Stimulated activated CD4-positive, alpha-beta T cell treated with anti-CD3 and anti-CD28 coated beads, Interleukin-1b, Interleukin-23, amount 100 ng/mL, for 4 hours (primary cell): ENCODE measurements around the gene CDH13.

ENCODE experiments used
- DNase-seq, 2 donors: peaks; one replicate each; pipeline ENCODE4 v3.0.0-alpha.2; 2020; ENCODE audit warnings: low read depth in 2 of 2

Gene CDH13

DNA sequence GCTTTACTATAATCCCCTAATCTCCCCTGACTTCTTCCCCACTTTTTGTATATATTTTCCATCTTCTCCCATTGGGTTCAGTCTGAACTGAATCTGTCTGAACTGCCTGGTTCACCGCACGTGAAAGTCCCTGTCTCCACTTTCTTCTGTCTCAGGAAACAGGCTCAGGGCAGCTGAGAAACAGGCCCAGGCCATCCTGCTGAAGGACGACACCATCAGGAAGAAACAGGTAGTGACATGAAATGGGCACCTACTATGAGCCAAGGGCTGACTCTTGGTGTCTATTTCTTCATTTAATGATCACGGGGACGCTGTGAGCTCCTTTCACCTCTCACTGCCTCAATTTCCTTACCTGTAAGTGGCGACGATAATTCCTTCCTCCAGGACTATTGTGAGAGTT, 1090.5 kb downstream of the CDH13 start:
- no peak for DNase-seq

DNA sequence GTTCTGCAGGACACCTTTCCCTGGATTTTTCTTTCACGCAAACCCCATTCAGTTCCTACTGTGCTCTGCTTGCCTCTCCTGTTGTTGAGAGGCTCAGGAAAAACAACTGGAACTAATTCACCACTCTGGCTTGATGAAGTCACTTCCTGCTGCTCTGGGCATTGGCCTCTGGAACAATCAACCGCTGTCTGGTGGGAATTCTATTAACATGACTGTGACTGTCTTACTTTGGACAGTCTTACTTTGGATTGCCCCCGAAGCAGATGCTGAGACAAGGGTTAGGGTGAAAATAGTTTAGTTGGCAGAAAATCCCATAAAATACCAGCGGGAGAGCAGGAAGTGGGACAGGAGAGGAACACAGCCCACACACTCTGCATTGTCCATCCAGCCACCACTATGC, 1091.0 kb downstream of the CDH13 start:
- no peak for DNase-seq

DNA sequence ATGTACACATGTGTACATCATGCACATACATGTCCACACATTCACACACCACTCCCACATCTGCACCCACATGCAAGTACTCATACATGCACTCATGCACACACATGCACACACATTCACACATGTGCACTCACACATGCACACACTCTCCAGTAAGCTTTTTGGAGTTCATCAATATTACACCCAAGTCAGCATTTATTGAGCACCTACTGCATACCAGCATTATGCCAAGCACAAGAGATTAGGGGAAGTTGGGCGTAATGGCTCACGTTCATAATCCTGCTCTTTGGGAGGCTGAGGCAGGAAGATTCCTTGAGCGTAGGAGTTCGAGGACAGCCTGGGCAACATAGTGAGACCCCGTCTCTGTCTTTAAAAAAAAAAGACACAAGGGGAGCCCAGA, 1093.4 kb downstream of the CDH13 start:
- no peak for DNase-seq

DNA sequence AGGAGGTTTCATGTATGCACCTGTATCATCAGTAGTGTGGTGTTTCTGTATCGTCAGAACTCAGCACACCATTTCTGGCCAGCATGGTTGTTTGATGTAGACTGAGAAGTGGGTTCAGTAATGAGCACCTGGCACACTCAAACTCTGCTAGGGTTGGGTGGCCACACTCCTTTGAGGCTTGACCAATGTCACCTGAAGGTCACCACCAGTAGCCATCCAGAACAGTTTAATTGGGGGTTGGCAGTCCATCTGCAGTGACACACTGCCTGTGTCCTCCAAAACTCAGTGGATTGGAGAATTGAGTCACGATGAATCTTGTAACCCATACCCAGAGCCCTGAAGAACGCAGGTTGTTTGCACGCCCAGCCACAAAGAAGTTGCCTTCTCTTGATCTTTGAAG, 1094.2 kb downstream of the CDH13 start:
- DNase-seq: no peak

DNA sequence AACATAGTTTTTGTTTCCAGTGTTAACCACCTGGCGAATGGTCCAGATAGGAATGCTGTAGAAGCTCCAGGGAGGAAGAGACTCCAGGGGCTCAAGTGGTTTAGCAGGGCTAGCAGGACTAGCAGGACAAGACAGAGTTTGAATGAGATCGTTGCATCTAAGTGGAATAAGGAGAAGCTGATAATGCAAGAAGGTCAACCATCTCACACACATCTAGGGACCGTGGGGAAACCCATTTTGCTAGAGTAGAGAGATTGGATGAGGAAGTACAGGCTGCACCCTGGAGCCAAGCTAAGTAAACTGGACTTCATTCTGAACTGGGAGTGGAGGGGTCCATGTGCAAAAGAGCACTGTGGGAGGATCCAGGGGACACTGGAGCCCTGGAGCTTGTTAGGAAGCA, 1094.9 kb downstream of the CDH13 start:
- no peak for DNase-seq

DNA sequence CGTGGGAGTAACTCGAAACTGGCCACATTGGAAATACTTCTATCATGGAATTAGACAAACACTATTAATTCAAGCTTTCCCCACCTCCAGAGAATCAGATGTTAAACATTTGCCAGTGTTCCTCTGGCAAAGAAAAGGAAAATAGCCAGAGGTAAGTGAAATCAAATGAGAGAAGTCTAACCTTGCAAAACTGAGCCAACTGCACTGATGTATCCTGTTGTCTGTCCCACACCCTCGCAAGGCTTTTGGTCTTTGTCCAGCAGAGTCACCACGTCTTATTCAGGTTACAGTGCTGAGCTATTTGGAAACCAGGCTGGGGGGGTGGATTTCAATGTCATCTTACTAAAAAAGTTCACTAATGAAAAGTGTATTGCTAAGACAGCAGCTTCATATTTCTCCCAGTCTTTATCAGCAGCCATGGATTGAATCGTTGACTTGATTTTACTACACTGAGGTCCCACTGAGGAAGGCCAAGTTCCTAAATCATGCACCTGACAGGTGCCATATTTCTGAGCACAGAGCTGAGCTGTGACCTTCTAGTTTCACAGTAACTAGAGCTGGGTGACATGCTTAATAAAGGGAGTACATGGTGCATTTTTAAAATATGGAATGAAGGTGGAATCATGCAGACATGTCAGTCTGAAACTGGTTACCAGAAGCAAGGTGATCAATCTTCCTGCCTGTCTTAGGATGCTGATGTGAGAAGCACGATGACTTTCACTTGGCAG, 1095.9 kb downstream of the CDH13 start:
- no peak for DNase-seq

DNA sequence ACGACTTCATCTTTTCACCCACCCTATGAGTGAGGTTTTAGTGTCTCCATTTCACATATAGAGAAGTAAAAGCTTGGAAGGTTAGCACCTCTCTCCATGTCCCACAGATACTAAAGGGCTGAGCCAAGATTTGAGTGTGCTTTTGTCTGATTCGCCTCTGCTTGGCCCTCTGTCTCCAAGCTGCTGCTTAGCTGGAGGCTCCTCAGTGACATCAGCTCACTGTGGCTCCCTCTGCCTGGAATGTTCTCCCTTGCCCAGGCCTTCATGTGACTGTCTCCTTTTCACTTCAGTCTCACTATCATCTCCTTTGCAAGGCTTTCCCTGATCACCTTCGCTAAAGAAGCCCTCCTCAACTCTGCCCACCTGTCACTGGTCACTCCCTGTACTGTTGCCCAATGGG, 1096.5 kb downstream of the CDH13 start:
- DNase-seq: no peak

DNA sequence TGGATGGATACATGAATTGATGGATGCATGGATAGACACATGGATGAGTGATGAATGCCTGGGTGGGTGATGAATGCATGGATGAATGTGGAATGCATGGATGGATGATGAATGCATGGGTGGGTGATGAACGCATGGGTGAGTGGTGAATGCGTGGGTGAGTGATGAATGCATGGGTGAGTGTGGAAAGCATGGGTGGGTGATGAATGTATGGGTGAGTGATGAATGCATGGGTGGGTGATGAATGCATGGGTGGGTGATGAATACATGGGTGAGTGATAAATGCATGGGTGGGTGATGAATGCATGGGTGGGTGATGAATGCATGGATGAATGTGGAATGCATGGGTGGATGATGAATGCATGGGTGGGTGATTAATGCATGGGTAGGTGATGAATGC, 1097.1 kb downstream of the CDH13 start:
- DNase-seq: no peak

DNA sequence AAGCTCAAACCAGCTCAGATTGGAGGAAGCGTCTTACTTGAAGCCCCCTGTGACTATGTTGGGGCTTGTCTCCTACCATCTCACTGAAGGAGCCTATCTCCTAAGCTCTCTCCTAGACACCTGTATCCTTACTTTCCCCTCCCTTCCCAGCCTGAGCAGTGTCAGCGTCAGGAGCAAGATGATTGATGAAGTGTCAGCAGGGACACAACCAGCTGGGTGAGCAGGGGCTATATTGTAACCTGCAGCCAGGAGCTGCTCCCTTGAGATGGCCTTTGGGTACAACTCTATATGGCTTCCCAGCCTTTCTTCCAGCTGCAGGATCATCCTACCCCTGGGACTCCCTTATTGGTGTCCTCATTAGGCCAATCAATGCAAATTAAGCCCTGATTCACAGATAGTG, 1097.8 kb downstream of the CDH13 start:
- no peak for DNase-seq

DNA sequence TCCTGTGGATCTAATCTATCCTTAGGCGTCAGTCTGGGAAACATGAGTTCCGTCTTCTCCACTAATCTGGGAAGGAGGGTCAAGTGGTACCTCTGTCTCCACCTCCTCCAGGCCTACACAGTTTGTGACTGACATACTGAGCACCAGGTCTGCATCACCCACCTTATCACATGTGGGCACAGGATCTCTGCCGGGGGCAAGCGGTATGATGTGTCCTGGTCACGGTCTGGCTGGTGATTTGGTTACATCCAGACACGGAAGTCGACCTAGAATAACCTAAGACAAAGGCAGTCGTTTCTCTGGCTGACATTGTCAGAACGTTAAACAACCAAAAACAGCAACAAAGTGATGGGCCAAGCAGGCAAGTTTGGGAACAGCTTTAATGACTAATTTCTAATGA, 1098.5 kb downstream of the CDH13 start:
- no peak for DNase-seq

DNA sequence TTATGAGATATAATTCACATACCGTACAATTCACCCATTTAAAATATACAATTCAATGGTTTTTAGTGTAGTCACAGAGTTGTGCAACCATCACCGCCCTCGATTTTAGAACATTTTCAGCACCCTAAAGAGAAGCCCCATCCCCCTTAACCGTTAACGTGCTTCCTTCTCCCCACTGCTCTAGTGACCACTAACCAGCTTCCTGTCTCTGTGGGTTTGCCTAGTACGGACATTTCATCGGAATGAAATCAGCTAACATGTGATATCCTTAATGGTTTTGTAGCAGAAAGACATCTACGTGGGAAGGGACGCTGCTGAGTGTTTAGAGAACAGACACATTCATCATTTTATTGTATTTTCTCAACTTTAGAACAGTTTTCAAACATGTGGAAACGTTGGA, 1100.2 kb downstream of the CDH13 start:
- DNase-seq: no peak

DNA sequence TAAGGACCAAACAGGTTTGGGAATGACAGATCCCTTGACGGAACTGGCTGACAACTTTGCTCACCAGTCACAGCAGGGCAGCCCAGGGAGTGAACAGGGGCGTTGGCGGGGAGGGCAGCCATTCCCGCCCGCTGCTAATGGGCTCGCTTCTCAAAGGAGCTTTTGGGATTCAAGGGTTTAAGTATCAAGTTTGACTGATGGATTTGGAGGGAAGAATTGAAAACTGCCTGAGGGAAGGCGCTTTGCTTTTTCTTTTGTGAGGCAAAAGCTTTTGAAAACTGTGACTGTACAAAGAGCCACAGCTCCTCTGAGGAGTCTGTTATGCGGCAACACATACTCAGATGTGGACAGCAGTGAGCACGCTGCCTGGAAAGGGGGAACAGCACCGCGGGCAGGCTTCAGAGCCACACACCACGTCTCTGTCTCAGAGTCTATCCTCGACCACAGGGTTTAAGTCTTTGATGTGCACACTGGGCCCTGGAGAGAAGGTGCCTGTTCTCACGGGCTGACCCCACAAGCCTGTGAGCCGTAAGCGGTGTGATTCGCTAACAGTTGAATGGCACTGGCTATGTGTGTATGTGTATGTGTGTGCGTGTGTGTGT, 1101.1 kb downstream of the CDH13 start:
- DNase-seq: no peak

DNA sequence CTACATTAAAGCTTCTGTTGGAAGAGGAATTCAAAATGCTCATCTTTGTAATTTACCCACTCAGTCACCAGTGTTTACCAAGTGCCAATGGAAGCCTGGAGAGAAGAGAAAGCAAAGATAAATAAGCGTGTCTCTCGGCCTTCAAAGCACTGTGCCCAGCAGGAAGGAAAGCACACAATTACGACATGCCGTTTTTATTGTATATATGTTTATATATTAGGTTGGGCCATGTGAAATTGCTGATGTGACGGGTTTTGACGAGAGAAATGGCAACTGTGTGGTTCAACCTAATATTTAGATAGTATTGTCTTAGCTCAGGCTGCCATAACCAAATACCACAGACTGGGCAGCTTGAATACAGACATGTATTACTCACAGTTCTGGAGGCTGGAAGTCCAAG, 1101.7 kb downstream of the CDH13 start:
- DNase-seq: no peak

DNA sequence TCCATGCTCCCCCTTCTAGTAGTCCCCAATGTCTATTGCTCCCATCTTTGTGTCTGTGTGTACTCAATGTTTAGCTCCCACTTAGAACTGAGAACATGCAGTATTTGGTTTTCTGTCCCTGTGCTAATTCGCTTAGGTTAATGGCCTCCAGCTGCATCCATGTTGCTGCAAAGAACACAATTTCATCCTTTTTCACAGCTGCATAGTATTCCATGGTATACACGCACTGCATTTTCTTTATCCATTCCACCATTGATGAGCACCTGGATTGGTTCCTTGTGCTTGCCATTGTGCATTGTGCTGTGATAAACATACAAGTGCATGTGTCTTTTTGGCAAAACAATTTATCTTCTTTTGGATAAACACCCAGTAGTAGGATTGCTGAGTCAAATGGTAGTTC, 1104.0 kb downstream of the CDH13 start:
- no peak for DNase-seq

DNA sequence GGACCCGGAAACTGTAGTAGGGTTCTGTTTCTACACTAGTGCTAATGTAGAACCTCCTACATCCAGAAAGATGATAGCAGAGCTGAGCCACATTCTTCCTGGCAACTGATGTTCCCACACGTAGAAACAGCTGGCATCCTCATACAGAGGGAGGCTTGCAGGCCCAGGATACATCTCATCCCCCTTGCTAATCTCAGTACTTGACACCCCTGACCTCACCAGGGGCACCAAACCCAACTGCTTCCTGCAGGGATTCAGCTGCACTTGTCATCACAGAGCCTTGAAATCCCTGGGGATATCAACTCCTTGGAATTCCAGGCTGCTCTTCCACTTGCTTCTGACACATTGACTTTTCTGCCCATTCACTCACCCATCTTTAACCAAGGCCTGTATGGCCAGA, 1105.8 kb downstream of the CDH13 start:
- no peak for DNase-seq

DNA sequence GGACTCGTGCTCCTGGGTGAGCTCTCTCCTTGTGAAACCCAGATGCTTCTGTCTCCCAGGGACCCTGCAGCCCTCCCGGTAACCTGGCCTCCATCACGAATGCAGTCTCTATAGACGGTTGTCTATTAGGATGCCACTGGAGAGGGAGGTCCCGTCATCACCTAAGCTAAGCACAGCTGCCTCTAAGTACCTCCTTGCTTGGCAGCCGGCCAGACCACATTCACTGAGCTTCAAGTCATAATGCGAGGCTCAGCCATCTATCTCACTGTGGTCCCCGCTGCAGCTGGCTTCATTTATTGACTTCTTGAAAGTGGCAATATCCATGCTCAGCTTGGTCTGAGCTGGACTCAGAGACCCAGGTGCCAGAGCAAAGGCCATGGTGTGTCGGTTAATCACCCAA, 1106.5 kb downstream of the CDH13 start:
- DNase-seq: no peak

DNA sequence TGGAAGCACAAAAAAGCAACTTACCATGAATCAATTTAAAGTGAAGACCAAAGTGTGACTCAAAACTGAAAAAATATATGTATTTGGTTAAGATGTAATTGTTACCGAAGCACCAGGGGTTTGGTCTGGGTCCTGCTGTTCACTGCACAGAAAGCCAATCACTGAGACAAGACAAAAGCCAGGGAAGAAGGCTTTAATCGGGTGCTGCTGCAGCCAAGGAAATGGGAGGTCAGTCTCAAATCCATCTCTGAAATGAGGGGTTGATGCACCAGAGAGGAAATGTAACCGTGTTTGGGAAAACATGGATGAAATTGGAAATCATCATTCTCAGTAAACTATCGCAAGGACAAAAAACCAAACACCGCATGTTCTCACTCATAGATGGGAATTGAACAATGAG, 1107.4 kb downstream of the CDH13 start:
- no peak for DNase-seq

DNA sequence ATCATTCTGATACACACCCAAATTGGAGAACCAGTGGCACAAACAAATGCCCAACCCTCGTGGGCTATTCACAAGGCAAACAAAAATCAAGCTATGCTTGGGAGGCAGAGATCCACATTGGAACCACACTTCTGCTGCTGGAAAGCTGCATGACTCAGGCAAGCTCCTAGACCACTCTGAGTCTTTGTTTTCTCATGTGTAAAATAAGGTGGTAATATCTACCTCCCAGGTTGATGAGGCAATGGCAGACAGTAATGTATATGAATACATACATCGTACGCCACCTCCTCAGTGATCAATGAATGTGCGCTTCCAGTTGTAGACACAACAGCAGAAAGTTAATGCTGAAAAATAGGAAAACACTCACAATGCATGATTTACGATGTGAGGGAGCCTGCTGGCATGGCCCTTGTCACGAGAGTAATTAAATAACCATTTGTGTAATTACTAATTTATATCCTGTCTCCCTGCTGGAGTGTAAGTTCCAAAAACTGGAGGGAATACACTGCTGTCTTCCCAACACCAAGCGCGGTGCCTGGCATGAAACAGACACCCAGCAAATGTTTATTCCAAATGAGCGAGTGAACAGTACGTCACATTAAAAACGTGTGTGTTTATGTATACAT, 1111.1 kb downstream of the CDH13 start:
- no peak for DNase-seq

DNA sequence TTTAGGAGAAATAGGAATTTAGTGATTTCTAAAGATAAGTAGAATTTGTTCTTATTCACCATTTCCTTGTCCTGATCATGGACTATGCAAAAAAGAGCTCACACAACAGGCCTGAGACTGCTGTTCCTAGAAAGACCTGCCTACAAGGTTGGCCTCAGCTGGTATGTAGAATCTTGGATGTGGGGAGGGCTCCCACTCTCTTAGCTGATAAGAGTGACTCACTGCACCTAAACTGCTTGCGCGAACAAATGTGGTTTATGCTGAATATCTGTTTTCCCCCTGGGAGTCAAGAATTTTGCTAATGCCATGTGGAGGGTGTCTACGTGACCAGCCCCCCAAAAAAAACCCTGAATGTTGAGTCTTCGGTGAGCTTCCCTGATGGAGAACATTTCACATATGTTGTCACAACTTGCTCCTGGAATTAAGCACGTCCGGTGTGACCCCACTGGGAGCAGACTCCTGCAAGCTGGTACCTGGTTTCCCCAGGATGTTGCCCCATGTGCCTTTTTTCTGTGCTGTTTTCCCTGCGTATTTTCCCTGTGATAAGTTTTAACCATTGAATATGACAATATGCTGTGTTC, 1112.2 kb downstream of the CDH13 start:
- no peak for DNase-seq

DNA sequence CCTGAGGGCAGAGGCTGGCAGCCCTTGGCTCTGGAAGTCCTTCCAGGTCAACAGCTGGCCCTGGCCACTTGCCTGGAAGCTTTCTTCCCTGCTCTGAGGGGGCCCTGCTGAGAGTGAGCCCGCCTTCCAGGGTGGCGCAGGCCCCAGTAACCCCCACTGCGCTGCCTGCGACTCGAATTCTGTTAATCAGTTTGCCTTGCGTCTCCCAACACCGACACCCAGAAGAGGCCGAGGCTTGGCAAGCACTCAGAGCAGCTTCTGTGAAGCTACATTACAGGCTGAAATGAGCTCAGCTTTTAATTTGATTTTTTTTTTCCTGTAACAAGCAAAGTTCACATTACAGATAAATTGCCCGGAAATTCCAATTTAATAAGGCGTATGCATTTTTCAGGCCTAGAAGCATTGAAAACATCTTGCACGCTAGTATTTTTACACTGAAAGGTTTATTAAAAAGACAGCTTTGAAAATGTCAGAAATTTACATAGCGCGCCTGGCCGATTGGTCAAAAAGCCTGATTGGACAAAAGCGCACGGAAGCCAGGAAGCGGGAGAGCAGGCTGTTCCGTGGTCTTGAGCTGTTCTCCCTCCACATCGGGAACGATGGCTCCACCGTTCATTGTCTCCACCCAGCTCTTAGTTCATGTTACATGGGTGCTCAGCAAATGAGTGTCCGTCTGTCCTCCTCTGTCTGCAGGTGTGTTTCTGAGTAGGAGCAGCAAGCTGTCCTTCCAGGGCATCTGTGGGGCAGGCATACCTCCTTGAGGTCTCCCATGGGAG, 1115.5 kb downstream of the CDH13 start:
- DNase-seq: no peak

DNA sequence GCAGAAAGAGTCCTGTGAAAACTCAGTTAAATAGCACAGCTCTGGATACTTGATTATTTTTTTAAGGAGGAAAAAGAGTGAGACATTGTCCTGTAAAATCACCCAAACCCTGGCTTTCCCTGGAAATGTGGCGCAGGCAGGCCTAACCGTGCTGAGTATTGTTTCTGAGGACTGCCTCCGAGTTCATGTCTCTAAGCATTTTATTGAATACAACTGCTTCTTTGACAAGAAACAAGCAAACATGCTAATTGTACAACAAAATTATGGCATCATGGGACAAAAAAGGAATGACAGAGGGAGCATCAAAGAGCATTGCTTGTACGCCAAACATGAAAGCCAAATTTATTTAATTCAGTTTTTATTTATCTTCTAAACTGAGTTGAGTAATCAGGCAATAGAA, 1116.5 kb downstream of the CDH13 start:
- DNase-seq: no peak

DNA sequence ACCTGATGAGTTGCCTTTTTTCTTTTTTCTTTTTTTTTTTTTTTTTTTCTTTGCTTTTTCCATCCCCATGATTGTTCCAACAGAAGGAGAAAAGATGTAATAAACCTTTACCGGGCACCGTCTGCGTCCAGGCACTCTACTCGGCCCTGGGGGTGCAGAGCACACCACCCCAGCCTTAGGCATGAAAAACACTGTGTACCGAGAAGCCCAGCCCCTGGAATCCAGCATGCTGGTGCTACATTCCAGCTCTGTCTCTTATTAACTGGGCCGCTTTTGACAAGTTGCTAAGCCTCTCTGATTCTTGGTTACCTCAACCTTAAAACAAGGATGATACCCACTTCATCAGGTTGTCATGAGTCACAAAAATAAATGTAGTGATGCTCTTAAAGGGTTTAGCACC, 1117.0 kb downstream of the CDH13 start:
- no peak for DNase-seq
